NCI-H1436 (cell line): ENCODE results near the gene PTH2.
"Not testable (repeated sequence)": the region's sequence is repeated elsewhere in the genome, so short reads cannot be mapped to it uniquely, and the experiment has no call there.

Experiments used
- DNase-seq: peaks from one replicate; lab custom pipeline; 2025; lab: John Stamatoyannopoulos, UW

The PTH2 gene

DNA sequence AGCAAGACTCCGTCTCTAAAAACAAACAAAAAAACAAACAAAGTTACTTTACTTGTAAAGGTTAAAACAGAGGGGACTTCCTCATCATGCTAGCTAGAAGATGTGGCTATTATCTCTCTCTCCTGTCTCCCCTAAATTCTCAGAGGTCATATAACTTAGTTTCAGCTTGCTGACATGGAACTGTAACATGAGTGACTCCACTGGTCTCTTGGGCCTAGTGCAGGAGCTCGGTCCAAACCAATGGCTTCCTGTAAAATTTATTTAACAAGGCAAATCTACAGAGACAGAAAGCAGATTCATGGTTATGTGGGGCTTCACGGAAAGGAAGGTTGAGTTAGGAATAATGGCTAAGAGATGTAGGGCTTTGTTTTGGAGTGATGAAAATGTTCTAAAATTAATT is 44.7 kb downstream of the PTH2 start:
- no peak for DNase-seq

DNA sequence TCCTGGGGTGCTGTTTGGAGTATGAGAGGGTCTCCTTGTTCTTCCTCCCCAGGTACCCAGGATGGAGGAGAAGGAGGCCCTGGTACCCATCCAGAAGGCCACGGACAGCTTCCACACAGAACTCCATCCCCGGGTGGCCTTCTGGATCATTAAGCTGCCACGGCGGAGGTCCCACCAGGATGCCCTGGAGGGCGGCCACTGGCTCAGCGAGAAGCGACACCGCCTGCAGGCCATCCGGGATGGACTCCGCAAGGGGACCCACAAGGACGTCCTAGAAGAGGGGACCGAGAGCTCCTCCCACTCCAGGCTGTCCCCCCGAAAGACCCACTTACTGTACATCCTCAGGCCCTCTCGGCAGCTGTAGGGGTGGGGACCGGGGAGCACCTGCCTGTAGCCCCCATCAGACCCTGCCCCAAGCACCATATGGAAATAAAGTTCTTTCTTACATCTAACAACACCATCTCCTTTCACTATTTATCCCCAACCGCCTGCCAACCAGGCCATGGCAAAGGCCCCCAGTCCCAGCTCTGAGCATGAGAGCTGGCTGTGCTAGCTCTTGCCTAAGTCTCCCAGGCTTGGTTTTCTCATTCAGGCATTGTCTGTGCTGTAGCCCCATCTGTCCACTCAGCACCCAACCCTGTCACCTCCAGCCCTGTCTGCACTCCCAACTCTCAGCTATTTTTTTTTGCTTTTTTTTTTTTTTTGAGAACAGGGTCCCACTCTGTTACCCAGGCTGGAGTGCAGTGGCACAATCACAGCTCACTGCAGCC is 48.4 kb downstream of the PTH2 start:
- DNase-seq, result no peak

DNA sequence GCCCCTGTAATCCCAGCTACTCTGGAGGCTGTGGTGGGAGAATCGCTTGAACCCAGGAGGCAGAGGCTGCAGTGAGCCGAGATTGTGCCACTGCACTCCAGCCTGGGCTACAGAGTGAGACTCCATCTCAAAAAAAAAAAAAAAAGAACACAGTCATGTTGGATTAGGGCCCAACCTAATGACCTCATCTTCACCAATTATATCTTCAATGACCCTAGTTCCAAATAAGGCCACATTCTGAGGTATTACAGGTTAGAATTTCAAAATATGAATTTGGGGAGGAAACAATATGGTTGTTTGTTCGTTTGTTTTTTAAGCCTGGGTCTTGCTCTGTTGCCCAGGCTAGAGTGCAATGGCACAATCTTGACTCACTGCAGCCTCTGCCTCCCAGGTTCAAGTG is 50.1 kb downstream of the PTH2 start:
- not testable (repeated sequence) for DNase-seq
